VCaP (cell line): ENCODE data around the gene SKIC2.
A peak's percentile ranks its signal among the peaks of the same experiment; 100 is the strongest.
"Not testable (repeated sequence)": the region's sequence is repeated elsewhere in the genome, so short reads cannot be mapped to it uniquely, and the experiment has no call there.

Experiments
- H3K27ac ChIP-seq: fragments of 450-650 bp; 2 replicates; pipeline ENCODE4 v1.5.1; 2017
- CTCF ChIP-seq: fragments of 450-650 bp; conservative IDR thresholded peaks from 2 replicates; pipeline ENCODE4 v1.5.1; 2017; ENCODE audit warnings: mild to moderate bottlenecking, moderate library complexity

SKIC2 gene

GRCh38 chr6:31920811-31921210, 38.2 kb upstream of the SKIC2 start:
- peak overlapping the region; percentile 56 for H3K27ac ChIP-seq
- no peak for TF ChIP-seq CTCF

- TF ChIP-seq CTCF, result no peak
- H3K27ac ChIP-seq, result no peak overlapping the region
These were observed 36.0 kb upstream of the SKIC2 start for GRCh38 chr6:31922942-31923341.

- TF ChIP-seq CTCF, result no peak
- no peak within 1 kb of the TSS for H3K27ac ChIP-seq
These were observed 31.6 kb upstream of the SKIC2 start, which contains the start of gene C2 for GRCh38 chr6:31927242-31927862. C2 (plus strand) TSS chr6:31927717; CDS start chr6:31927753, 36 bp downstream.

GRCh38 chr6:31927863-31928671, 30.9 kb upstream of the SKIC2 start:
- H3K27ac ChIP-seq, result no peak overlapping the region
- TF ChIP-seq CTCF, result no peak

- no peak overlapping the region for H3K27ac ChIP-seq
- TF ChIP-seq CTCF, result no peak
These were observed 30.4 kb upstream of the SKIC2 start for GRCh38 chr6:31928672-31928939.

- no peak for TF ChIP-seq CTCF
These were observed 28.0 kb upstream of the SKIC2 start for GRCh38 chr6:31930962-31931361.

DNA sequence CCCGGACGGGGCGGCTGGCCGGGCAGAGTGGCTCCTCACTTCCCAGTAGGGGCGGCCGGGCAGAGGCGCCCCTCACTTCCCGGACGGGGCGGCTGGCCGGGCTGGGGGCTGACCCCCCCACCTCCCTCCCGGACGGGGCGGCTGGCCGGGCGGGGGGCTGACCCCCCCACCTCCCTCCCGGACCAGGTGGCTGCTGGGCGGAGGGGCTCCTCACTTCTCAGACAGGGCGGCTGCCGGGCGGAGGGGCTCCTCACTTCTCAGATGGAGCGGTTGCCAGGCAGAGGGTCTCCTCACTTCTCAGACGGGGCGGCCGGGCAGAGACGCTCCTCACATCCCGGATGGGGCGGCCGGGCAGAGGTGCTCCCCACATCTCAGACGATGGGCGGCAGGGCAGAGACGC, 26.8 kb upstream of the SKIC2 start:
- H3K27ac ChIP-seq, result not testable (repeated sequence)

More at GRCh38 chr6:31930962-31931361, 28.0 kb upstream of the SKIC2 start:
- H3K27ac ChIP-seq, result no peak overlapping the region

DNA sequence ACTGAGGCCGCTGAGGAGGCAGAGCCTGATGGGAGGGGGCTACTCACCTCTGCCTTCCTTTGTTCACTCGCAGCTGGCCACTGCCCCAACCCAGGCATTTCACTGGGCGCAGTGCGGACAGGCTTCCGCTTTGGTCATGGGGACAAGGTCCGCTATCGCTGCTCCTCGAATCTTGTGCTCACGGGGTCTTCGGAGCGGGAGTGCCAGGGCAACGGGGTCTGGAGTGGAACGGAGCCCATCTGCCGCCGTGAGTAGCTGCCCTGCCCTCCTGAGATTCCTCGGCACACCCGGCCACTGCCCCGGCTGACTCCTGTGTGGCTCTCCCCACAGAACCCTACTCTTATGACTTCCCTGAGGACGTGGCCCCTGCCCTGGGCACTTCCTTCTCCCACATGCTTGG, 25.4 kb upstream of the SKIC2 start:
- TF ChIP-seq CTCF, result no peak
- no peak overlapping the region for H3K27ac ChIP-seq
